ENCODE results near the gene RIMOC1. TPM values are rescaled to one million over a fixed set of nuclear protein-coding genes. Genes with fewer than 3 reads are reported as not detected.
"Not testable (repeated sequence)": the region's sequence is repeated elsewhere in the genome, so short reads cannot be mapped to it uniquely, and the experiment has no call there.

RIMOC1 gene
- polyA plus RNA-seq, 1 donor, result 12.9 TPM

DNA sequence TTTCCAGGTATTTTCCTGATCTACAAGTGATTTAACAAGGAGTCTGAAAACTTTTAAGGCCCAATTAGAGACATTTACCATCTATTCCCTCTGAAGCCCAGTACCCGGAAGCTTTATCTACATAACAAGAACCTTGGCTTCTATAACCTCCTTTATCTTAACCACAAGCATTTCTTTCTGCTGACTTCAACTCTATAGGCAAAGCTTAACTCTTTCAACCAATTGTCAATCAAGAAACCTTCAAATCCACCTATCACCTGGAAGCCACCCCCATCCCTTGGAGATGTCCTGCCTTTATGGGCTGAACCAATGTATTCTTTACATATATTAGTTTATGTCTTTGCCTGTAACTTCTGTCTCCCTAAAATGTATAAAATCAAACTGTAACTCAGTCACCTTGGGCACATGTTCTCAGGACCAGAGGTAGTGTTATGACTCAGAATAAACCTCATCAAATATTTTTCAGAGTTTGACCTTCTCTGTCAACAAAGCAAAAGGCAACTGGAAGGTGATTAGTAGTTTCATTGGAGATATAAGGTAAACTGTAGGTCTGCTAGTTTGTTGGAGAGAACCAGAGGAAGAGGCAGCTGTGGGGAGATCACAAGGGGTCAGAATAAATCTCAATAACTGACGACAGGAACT lies 13.0 kb upstream of the RIMOC1 start:
- DNase-seq (ENCODE audit: low read depth), result no peak

GRCh38 chr5:41892031-41892430 lies 12.1 kb upstream of the RIMOC1 start:
- no peak for DNase-seq (ENCODE audit: low read depth)

DNA sequence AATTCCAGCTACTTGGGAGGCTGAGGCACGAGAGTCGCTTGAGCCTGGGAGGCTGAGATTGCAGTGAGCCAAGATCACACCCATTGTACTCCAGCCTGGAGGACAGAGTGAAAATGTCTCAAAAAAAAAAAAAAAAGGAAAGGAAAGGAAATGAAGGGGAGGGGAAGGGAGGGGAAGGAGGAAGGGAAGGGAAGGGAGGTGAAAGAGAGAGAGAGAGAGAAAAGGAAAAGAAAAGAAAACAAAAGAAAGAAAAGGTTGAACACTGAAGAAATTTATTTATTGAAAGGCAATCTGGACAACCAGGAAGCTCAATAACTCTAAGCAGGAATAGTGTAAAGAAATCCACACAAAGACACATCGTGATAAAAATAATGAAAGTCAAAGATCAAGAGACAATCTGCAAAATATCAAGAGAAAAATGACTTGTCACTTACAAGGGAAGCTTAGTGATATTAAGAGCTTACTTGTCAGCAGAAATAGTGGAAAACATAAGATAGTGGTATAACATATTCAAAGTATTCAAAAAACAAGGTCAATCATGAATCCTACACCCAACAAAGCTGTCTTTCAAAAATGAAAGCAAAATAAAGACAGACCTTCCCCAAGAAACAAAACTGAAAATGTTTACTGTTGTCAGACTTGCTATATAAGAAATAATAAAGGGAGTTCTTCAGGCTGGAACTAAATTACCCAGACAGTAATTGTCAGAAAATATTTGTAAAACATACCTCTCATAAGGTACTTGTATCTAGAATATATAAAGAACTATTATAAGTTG lies 10.9 kb upstream of the RIMOC1 start:
- DNase-seq (ENCODE audit: low read depth), result no peak

- DNase-seq (ENCODE audit: low read depth), result no peak
These were observed 7.9 kb upstream of the RIMOC1 start for GRCh38 chr5:41896230-41896629.

- DNase-seq (ENCODE audit: low read depth), result no peak
These were observed 707 bp upstream of the RIMOC1 start for GRCh38 chr5:41903382-41903891.

- DNase-seq (ENCODE audit: low read depth), result no peak
These were observed 2.0 kb downstream of the RIMOC1 start for GRCh38 chr5:41906151-41906550.

DNA sequence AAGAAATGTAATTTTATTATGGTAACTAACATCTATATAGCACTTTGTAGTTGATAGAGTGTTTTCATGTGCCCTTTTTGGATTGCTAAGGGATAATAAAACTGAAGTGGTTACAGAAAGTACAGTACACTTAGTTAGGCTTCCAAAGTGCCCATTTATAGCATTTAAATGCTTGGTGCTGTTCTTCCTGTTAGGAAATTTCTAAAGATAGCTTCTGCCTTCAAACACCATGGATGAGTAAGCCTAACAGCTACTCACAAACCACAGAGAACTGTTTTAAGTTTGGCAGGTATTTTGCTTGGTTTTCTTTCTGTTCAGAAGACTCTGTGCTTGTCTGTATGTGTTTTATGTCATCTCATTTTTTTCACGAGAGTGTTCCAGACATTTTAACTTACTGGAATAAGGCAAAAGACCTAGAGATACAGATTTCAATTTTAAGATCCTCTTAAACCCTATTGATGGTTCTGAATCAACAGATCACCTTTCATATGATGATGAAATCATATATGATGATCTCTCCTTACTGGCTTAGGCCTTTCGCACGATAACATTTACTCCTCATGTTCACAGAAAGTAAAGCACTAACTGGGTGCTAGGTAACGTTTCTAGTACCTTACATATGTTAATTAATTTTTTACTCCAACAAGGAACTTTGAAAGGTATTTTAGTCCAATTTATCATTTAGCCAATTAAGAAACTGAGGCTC lies 4.4 kb downstream of the RIMOC1 start:
- no peak for DNase-seq (ENCODE audit: low read depth)

- DNase-seq (ENCODE audit: low read depth), result no peak
These were observed 14.0 kb downstream of the RIMOC1 start for GRCh38 chr5:41918105-41918504.

GRCh38 chr5:41921166-41921565 lies 17.0 kb downstream of the RIMOC1 start:
- no peak for DNase-seq (ENCODE audit: low read depth)

- DNase-seq (ENCODE audit: low read depth), result no peak
These were observed 17.7 kb downstream of the RIMOC1 start for GRCh38 chr5:41921874-41922273.

DNA sequence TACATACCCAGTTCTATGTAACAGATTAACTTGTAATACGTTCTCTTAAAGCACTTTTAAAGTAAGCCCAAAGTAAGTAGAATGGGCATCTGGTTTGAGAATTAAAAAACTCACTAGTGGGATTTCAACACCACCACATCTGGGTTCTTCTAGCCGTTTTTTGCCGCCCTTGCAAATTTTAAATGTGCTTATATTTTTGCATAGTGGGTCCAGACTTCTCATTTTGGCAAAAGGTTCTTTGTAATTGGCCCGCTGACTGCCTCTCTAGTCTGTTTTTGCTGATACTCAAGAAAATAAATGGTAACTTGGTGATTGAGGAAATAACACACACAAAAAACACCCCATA lies 20.4 kb downstream of the RIMOC1 start:
- no peak for DNase-seq (ENCODE audit: low read depth)

- DNase-seq (ENCODE audit: low read depth), result peak; percentile 48
These were observed 20.9 kb downstream of the RIMOC1 start, which contains the start of gene FBXO4 for GRCh38 chr5:41924872-41925554. Gene FBXO4 (plus strand): TSS chr5:41925281. CDS start chr5:41925310, 29 bp downstream.

- DNase-seq (ENCODE audit: low read depth), result no peak
These were observed 21.4 kb downstream of the RIMOC1 start for GRCh38 chr5:41925555-41925951.

- DNase-seq (ENCODE audit: low read depth), result no peak
These were observed 23.5 kb downstream of the RIMOC1 start for GRCh38 chr5:41927604-41928003.

- DNase-seq (ENCODE audit: low read depth), result no peak
These were observed 24.9 kb downstream of the RIMOC1 start for GRCh38 chr5:41929035-41929434.

- DNase-seq (ENCODE audit: low read depth), result no peak
These were observed 28.6 kb downstream of the RIMOC1 start for GRCh38 chr5:41932770-41933169.

DNA sequence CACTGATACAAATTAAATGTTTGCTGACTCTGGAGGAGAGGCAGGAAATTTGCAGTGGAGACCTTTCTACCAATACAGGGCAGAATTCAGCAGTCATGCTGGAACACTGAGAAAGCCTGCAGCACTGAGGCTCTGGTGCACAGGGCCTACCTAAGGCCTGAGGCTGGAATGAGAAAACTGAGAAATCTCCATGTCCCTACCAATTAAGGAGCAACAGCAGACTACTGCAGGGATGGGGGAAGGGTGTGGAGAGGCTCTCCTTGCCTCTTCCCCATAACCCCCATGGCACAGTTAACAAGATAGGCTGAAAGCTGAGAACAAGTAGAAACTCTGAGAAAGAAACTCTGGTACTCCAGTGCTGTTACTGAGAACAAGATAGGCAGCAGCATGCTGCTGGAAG lies 31.4 kb downstream of the RIMOC1 start:
- DNase-seq (ENCODE audit: low read depth), result no peak

DNA sequence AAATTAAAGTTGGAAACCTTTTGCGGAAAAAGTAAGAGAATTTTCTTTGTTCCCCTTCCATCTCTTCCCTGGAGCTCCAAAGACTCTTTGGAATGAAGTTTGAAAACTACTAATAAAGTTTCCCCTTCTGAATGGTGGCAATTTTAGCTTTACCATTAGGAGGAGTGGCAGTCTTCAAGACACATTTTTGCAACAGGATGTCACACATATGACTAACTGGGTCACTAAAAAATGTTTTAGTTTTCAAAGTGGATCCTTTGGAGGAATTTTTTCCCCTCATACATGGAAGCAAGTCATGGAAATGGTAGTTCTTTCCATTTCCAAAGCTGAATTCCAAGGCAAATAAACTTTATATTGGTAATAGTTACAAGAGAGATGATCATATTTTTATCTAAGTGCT lies 36.5 kb downstream of the RIMOC1 start:
- no peak for DNase-seq (ENCODE audit: low read depth)

DNA sequence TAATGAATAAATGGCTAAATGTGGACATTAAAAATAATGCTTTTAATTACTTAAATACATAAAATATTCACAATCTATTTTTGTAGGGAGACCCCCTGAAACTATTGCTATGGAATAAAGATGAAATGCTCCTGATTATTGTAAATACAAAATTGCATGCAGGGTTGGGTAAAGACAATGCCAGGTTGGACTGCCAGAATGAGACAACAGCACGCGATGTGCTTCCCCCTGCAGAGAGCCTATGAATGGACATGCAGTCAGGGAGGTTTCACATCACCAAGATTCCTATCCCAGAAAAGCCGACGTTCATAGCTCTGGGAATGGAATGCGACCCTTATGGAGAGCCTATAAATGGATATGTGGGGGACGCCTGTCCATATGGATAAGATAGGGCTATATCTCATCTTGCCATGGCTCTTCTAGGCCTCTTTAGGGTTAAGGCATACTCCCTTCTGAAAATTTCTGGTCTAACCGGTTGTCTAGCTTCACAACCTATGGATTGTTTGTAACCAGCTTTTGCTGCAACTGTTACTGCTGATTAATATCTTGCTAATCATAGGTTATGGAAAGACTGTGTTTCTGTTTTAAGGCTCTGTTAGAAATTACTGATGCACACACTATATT lies 41.3 kb downstream of the RIMOC1 start:
- not testable (repeated sequence) for DNase-seq (ENCODE audit: low read depth)

GRCh38 chr5:41951224-41951623 lies 47.1 kb downstream of the RIMOC1 start:
- no peak for DNase-seq (ENCODE audit: low read depth)

Data from forelimb muscle (tissue), 1 donor.